Gastrocnemius medialis (tissue), 4 donors: ENCODE data around the gene LEMD2.

ENCODE experiments used
- CTCF ChIP-seq, 5 experiments: fragments of 450-650 bp in 3 of 5; fragments of 200-600 bp in 2 of 5; sonication (generic) in 2 of 5; IDR thresholded peaks in 4 of 5; conservative IDR thresholded peaks in 1 of 5; 1 replicate in 4 of 5; 2 replicates in 1 of 5; pipeline ENCODE4 v1.5.1; 2016 to 2019; ENCODE audit warnings: antibody characterized with exemption in 5 of 5, mild to moderate bottlenecking in 3 of 5, moderate library complexity in 3 of 5
- POLR2A ChIP-seq, 2 donors: fragments of 450-650 bp; IDR thresholded peaks; one replicate each; pipeline ENCODE4 v1.6.1; 2017; ENCODE audit warnings: antibody characterized with exemption in 2 of 2, mild to moderate bottlenecking in 2 of 2, moderate library complexity in 2 of 2

- TF ChIP-seq CTCF (IDR thresholded peaks at IDR 0.05 in 4 of 5, conservative IDR thresholded peaks at IDR 0.05 in 1 of 5), result no peak
- TF ChIP-seq POLR2A (IDR thresholded peaks at IDR 0.05), result no peak
These were observed 34.9 kb upstream of the LEMD2 start for GRCh38 chr6:33823806-33824205.
